ENCODE measurements around the gene MAP4K1.
A peak's percentile ranks its signal among the peaks of the same experiment; 100 is the strongest.
"Not testable (repeated sequence)": the region's sequence is repeated elsewhere in the genome, so short reads cannot be mapped to it uniquely, and the experiment has no call there.

The MAP4K1 gene

DNA sequence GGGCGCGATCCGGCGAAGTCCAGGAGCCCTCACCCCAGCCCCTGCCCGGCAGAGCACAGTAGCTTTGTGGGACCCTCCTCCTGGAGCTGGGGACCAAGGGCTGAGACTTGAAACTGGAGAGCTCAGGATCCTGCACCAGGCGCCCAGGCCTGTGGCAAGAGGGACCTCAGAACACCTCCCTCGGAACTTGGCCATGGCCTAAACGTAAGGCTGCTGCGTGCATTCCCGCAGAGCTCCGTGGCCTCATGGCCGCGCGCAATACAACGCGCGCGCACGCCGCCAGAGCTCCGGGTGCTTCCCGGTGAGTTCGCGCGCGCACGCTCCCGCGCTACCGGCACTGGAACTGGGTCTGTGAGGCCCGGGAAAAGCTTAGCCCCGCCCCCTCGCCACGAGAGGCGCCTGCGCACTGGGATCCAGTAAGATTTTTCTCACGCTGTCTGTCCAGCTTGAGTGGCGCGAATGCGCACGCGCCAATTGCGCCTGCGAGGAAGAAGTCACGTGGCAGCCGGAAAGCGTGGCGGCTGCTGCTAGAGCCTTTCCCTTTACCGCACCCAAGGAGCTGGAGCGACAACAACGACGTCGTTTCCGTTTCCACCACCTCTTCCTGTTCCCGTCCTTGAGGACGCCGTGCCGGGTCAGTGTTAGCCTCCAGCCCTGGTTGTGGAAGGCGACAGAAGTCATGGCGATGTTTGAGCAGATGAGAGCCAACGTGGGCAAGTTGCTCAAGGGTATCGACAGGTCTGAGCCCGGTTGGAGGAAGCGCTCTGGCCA lies 1.0 kb upstream of the MAP4K1 start, which contains the start of gene EIF3K:
Gene EIF3K, plus strand, starts transcription at position 599 of the 771 bp plus-strand sequence. Its CDS starts 81 bp downstream, at position 680.
- no peaks in the 10 kb centered on the region for H3K9me3 Mint-ChIP-seq
- H3K4me1 Mint-ChIP-seq = peaks cover 30 to 69% of the 10 kb centered on the region in 2 donors
- DNase-seq = peak; percentile 97
- no peaks in the 10 kb centered on the region for H3K27me3 Mint-ChIP-seq
- ATAC-seq (replicated peaks) = peak; percentile 53 to 54
- H3K27ac Mint-ChIP-seq = peak within 1 kb of the TSS; percentile 99
- peaks cover 43 to 54% of the 10 kb centered on the region in 2 donors for H3K36me3 Mint-ChIP-seq
- H3K4me3 Mint-ChIP-seq = peak within 1 kb of the TSS; percentile 97 to 100

DNA sequence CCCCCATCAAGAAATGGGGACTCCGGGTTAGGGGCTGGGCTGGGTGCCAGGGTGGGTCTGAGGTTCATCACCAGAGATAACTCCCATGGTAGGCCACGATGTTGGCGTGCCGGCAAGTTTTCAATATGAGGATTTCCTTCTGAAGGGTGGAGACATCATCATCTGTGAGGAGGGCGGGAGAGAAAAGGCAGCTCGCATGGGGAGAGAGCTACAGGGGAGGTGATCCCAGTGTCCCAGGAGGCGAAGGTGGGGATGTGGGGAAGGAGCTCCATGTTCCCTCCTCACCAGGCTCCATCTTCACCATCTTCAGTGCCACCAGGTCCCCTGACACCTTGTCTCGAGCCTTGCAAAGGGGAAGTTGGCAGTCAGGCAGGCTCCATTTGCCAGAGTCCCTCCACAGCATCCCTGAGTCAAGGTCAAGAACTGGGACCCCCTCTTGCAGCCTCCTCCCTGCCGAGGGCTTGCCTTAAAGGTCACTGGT lies 430 bp downstream of the MAP4K1 start:
- Mint-ChIP-seq H3K27ac (peak overlapping the region; percentile 99), H3K4me1 (peaks cover 39 to 84% of the 10 kb centered on the region in 2 donors), H3K36me3 (peaks cover 52 to 63% of the 10 kb centered on the region in 2 donors), H3K4me3 (peak overlapping the region; percentile 97 to 100), H3K27me3 (no peaks in the 10 kb centered on the region), H3K9me3 (no peaks in the 10 kb centered on the region)
- ATAC-seq (replicated peaks) (peak; percentile 19 to 25), DNase-seq (peak; percentile 44)

DNA sequence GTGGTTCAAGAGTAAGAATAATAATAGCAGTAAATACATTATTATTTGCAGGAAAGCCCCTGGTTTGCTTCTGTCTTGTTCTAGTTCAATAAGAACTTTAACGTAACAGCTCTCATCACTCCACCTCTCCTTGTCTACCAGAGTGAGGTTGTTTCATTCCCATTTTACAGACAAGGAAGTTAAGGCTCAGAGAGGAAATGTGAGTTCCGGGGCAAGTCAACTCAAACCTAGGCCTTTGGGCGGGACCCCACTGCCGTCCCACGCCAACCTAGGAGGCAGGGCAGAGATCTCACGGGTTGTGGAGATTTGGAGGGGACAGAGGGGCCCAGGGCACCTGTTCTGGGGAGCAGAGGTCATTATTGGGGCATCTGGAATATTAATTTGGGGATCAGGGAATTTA lies 1.5 kb downstream of the MAP4K1 start:
- peak overlapping the region; percentile 99 for H3K27ac Mint-ChIP-seq
- ATAC-seq (replicated peaks) = no peak
- peaks cover 44 to 55% of the 10 kb centered on the region in 2 donors for H3K36me3 Mint-ChIP-seq

DNA sequence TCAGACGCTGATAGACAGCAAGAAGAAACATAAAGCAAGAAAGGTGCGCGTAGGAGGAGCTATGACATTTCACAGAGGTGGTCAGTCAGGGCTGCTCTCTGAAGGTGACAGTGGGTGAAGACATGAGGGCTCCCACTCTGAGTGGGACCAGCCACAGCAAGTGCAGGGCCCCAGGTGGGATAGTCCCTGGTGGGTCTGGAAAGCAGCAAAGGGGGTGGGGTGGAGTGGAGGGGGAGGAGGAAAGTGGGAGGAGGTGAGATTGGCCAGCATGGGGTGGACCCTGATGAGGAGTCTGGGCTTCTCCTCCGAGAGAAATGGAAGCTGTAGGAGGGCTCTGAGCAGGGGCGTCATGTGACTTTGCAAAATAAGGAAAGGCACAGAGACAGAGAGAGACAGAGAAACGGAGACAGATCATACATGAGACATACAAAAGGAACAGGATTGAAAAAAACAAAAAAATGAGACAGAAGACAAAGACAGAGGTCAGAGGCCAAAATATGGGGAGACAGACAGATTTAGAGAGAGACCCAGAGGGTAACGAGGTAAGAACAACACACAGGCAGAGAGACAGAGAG lies 2.7 kb downstream of the MAP4K1 start:
- peaks cover 39 to 81% of the 10 kb centered on the region in 2 donors for H3K4me1 Mint-ChIP-seq

More for the DNA sequence above, 1.5 kb downstream of the MAP4K1 start:
- no peak for DNase-seq
- H3K4me3 Mint-ChIP-seq = peak overlapping the region; percentile 97 to 100
- no peaks in the 10 kb centered on the region for H3K27me3 Mint-ChIP-seq
- no peaks in the 10 kb centered on the region for H3K9me3 Mint-ChIP-seq
- H3K4me1 Mint-ChIP-seq = peaks cover 40 to 76% of the 10 kb centered on the region in 2 donors

DNA sequence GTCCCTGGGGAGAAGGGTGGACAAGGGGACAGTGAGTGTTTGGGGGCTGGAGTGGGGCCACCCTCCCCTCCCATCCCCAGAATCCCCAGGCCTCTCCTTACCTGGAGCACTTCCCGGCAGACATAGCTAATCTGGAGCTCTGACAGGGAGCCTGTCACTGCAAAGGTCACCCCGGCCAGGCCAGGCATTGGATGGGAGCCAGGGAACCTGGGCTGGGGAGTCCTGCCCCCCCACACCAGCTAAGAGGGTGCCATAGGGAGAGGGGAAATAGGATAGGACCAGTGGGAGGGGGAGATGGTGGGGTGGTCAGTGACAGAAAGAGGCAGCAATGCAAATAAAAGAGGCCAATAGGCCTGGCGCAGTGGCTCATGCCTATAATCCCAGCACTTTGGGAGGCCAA lies 3.5 kb downstream of the MAP4K1 start:
- peak overlapping the region; percentile 9 for H3K27ac Mint-ChIP-seq

More for the DNA sequence above, 2.7 kb downstream of the MAP4K1 start:
- ATAC-seq (replicated peaks) (no peak), DNase-seq (no peak)
- no peaks in the 10 kb centered on the region for H3K27me3 Mint-ChIP-seq
- no peaks in the 10 kb centered on the region for H3K9me3 Mint-ChIP-seq
- peak overlapping the region; percentile 93 for H3K27ac Mint-ChIP-seq
- H3K36me3 Mint-ChIP-seq = peaks cover 54 to 61% of the 10 kb centered on the region in 2 donors
- peak overlapping the region; percentile 62 to 77 for H3K4me3 Mint-ChIP-seq

DNA sequence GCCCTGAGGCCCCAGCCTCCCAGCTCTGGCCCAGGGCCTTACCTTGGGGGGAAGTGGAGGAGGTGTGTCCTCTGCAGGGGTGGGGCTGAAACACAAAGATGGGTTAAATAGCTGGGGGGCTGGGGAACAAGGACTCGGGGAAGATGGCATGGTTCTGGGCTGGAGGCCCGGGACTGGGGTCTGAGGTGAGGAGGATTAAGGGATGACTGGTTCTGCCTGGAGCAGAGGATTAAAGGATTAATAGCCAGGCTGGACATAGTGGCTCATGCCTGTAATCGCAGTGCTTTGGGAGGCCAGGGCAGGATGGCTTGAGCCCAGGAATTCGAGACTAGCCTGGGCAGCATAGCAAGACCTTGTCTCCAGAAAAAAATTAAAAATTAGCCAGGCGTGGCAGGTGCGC lies 11.6 kb downstream of the MAP4K1 start:
- Mint-ChIP-seq H3K9me3 (peaks cover 0 to 3% of the 10 kb centered on the region in 2 donors), H3K4me3 (no peak overlapping the region), H3K27ac (peak overlapping the region; percentile 48), H3K36me3 (peaks cover 50 to 56% of the 10 kb centered on the region in 2 donors), H3K4me1 (peaks cover 10 to 26% of the 10 kb centered on the region in 2 donors), H3K27me3 (no peaks in the 10 kb centered on the region)
- ATAC-seq (replicated peaks) (no peak), DNase-seq (no peak)

More for the DNA sequence above, 3.5 kb downstream of the MAP4K1 start:
- DNase-seq (no peak), ATAC-seq (replicated peaks) (no peak)
- peaks cover 34 to 73% of the 10 kb centered on the region in 2 donors for H3K4me1 Mint-ChIP-seq
- no peaks in the 10 kb centered on the region for H3K9me3 Mint-ChIP-seq
- H3K4me3 Mint-ChIP-seq = peak overlapping the region in 1 of 2 donors; percentile 32
- peaks cover 54 to 62% of the 10 kb centered on the region in 2 donors for H3K36me3 Mint-ChIP-seq
- no peaks in the 10 kb centered on the region for H3K27me3 Mint-ChIP-seq

DNA sequence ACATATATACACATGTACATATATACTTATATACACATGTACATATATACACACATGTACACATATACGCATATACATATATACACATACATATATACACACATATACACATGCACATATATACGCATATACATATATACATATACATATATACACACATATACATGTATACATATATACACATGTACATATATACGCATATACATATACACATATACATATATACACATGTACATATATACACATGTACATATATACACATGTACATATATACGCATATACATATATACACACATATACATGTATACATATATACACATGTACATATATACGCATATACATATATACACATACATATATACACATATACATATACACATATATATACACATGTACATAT lies 14.9 kb downstream of the MAP4K1 start:
- not testable (repeated sequence) for H3K27ac Mint-ChIP-seq; H3K4me3 Mint-ChIP-seq; ATAC-seq (replicated peaks); H3K27me3 Mint-ChIP-seq; DNase-seq; H3K9me3 Mint-ChIP-seq
- Mint-ChIP-seq H3K4me1 (peaks cover 14 to 21% of the 10 kb centered on the region in 2 donors), H3K36me3 (peaks cover 36 to 46% of the 10 kb centered on the region in 2 donors)

DNA sequence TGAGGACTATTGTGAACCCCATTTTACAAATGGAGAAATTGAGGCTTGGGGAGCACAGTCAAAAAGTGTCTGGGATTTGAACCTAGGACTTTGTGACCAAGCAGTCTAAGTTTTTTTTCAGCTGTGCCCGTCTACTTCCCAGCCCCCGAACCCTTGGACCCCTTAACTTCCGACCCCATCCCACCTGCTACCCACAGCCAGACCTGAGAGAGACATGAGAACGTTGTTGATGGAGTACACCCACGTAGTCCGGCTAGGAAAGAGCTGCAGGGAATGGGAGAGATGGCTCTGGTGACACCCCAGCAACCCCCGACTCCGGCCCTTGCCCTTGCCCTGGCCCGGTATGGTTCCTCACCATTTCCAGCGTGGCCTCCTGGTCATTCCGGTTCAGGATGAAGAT lies 18.0 kb downstream of the MAP4K1 start:
- Mint-ChIP-seq H3K27ac (no peak overlapping the region), H3K4me1 (peaks cover 12 to 13% of the 10 kb centered on the region in 2 donors), H3K9me3 (peaks cover 0 to 3% of the 10 kb centered on the region in 2 donors), H3K27me3 (no peaks in the 10 kb centered on the region), H3K36me3 (peaks cover 41 to 52% of the 10 kb centered on the region in 2 donors), H3K4me3 (no peak overlapping the region)
- ATAC-seq (replicated peaks) (no peak), DNase-seq (no peak)

DNA sequence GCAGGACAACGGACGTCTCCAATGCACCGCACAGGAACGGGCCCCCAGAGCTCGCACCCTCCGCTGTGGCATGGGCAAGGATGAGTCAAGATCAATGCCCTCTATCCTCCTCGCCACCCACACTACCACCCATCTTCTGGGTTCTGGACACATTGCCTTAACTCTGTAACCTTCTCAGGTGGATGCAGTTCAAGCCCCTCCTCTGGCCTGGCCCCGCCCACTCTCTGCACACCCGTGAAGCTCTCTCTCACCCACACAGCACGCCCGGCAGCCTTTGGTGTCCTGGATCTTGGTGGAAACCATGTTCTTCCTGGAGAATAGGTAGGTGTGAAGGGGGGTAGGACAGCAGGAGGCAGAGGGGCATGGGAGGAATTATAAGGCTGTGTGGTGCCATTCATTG lies 20.7 kb downstream of the MAP4K1 start:
- Mint-ChIP-seq H3K9me3 (peaks cover 0 to 3% of the 10 kb centered on the region in 2 donors), H3K4me3 (no peak overlapping the region), H3K27ac (no peak overlapping the region), H3K4me1 (peaks cover 12 to 13% of the 10 kb centered on the region in 2 donors), H3K36me3 (peaks cover 44 to 59% of the 10 kb centered on the region in 2 donors), H3K27me3 (no peaks in the 10 kb centered on the region)
- ATAC-seq (replicated peaks) (no peak), DNase-seq (no peak)

DNA sequence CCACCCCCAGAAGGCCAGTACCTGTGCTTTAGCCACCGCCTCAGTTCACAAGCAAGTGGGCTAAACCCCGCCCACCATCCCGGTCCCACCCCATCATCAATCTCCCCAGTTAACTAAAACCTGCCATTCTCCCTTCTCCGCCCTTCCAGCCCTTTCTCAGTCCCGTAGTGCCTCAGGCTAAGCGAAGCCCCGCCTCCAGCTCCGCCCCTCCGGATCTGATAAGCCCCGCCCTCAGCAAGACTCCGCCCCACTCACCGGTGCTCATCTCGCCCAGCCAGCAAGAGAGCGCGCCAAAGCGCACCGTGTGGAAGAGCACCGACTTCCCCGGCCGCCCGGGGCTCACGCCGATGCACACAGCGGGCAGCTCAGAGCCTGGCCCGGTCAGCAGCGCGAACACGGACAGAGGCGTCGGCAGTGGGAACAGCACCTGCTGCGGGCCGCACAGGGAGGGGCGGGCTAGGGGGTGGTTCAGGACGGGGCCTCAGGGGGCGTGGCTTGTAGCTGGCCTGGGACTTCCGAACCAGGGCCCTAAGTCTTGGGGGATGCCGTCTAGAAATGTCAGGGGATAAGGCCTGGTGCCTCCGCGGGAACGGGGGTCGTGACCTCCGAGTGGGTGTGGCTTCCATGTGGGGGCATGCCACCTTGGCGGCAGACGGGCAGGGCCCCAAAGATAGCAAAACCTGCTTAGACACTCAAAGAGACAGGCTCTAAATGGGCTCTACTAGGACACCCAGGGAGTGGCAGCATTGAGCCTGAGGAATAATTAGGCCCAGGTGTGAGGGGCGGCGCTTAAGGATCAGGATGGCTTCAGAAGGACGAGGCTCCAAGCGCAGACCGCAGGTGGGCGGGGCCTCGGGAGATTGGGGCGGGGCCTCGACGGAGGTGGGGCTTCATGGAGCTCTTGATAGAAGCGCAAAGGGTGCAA lies 21.4 kb downstream of the MAP4K1 start:
- Mint-ChIP-seq H3K4me1 (peaks cover 12 to 13% of the 10 kb centered on the region in 2 donors), H3K27ac (no peak overlapping the region), H3K9me3 (peaks cover 0 to 2% of the 10 kb centered on the region in 2 donors), H3K4me3 (no peak overlapping the region), H3K27me3 (no peaks in the 10 kb centered on the region), H3K36me3 (peaks cover 39 to 54% of the 10 kb centered on the region in 2 donors)
- ATAC-seq (replicated peaks) (peak; percentile 33 to 36), DNase-seq (no peak)

DNA sequence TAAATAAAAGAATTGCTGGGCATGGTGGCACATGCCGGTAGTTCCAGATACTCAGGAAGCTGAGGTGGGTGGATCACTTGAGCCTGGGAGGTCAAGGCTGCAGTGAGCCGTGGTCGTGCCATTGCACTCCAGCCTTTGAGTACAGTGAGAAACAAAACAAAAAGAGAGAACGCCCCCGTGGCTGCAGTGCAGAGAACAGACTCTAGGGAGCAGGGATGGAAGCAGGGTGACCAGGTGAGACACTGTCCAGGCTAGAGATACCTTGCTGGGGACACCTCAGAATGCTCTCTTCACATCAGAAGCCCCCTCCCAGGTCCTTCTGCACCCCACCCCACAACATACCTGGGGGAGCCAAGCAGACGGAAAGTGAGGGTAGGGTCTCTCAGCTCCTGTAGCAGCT lies 24.8 kb downstream of the MAP4K1 start:
- peaks cover 38 to 51% of the 10 kb centered on the region in 2 donors for H3K36me3 Mint-ChIP-seq
- H3K4me1 Mint-ChIP-seq = peaks cover 4 to 10% of the 10 kb centered on the region in 2 donors
- H3K27ac Mint-ChIP-seq = no peak overlapping the region
- H3K27me3 Mint-ChIP-seq = no peaks in the 10 kb centered on the region
- ATAC-seq (replicated peaks) (peak in 1 of 2 donors; percentile 33), DNase-seq (no peak)
- no peaks in the 10 kb centered on the region for H3K9me3 Mint-ChIP-seq
- H3K4me3 Mint-ChIP-seq = no peak overlapping the region

DNA sequence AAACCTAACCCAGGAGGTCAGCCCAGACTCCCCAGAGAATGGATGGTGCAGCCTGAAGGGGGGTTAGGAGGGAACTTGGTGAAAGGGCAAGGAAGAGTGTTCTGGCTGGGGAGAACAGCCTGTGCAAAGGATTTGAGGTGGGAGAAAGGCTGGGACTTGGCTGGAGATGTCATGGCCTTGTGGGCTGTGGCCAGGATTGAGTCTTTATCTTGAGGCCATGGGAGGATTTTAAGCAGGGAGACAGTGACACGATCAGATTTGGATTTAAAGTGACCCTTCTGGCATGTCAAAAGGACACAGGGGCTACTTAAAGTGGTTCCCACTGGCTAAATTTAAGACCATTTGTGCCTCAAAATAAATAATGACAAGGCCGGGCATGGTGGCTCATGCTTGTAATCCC lies 29.7 kb downstream of the MAP4K1 start:
- no peak for DNase-seq
- Mint-ChIP-seq H3K4me1 (peaks cover 5 to 12% of the 10 kb centered on the region in 2 donors), H3K4me3 (no peak overlapping the region), H3K9me3 (no peaks in the 10 kb centered on the region), H3K27me3 (no peaks in the 10 kb centered on the region), H3K36me3 (peaks cover 22 to 35% of the 10 kb centered on the region in 2 donors), H3K27ac (no peak overlapping the region)
- no peak for ATAC-seq (replicated peaks)

DNA sequence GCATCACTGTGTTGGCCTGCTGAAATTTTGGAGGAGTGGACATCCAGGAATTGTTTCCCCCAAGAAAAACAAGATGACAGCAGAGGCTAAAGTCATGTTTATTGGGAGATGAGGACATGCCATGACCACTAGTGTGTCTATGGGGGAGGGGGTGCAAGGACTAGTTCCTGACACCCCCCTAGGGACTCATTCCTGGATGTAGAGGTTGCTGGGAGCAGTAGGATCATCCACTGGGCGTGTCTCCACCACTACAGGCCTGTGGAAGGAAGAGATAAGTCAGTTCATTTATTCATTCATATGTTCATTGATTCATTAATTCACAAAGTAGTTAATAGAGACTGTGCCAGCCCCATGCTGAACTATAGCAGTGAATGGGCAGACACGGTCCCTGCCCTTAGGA lies 30.2 kb downstream of the MAP4K1 start:
- Mint-ChIP-seq H3K27me3 (no peaks in the 10 kb centered on the region), H3K27ac (no peak overlapping the region), H3K9me3 (no peaks in the 10 kb centered on the region), H3K4me3 (no peak overlapping the region), H3K36me3 (peaks cover 22 to 32% of the 10 kb centered on the region in 2 donors), H3K4me1 (peaks cover 5 to 12% of the 10 kb centered on the region in 2 donors)
- ATAC-seq (replicated peaks) = no peak
- DNase-seq = no peak

DNA sequence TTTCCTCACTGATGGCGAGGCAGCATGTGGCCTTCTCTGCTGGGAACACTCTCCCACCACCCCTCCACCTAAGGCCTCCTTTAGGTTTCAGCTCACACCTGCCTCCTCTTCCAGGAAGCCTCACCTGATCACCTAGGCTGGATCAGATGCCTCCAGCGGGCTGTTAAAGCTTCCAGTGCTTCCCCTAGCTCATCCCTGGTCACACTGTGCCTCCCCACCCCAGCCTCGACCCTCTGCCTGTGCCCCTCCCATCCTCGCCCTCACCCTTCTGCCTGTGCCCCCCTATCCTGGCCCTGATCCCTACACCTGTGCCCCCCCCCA lies 33.8 kb downstream of the MAP4K1 start:
- no peak overlapping the region for H3K4me3 Mint-ChIP-seq
- ATAC-seq (replicated peaks) (no peak), DNase-seq (no peak)
- peaks cover 0 to 5% of the 10 kb centered on the region in 2 donors for H3K27me3 Mint-ChIP-seq
- H3K27ac Mint-ChIP-seq = no peak overlapping the region
- H3K9me3 Mint-ChIP-seq = no peaks in the 10 kb centered on the region
- H3K4me1 Mint-ChIP-seq = peaks cover 5 to 12% of the 10 kb centered on the region in 2 donors
- peaks cover 14 to 23% of the 10 kb centered on the region in 2 donors for H3K36me3 Mint-ChIP-seq
